ENCODE results near the gene CCNA2. TPM values are rescaled to one million over a fixed set of nuclear protein-coding genes. Genes with fewer than 3 reads are reported as not detected.

CCNA2 gene
- total RNA-seq, 4 donors from 2014 or later: 11.6 to 43.5 (median 22.6) TPM

GRCh38 chr4:121800638-121800960 lies 23.1 kb downstream of the CCNA2 start:
- Histone ChIP-seq H3K4me3 (peak overlapping the region; percentile 60 to 94 (median 74)), H3K36me3 (peaks cover 0 to 31% (median 0%) of the 10 kb centered on the region in 3 donors), H3K9me3 (no peaks in the 10 kb centered on the region), H3K4me1 (peaks cover 0 to 31% (median 0%) of the 10 kb centered on the region in 3 donors), H3K27ac (peak overlapping the region; percentile 82 to 93 (median 88)), H3K27me3 (no peaks in the 10 kb centered on the region)
- no peak for DNase-seq
- 47 to 50% methylated on average over 8 of the region's 8 CpGs for WGBS, 2 donors
- intact Hi-C loops (cut with DNase I): no loop called here
- TF ChIP-seq CTCF (IDR thresholded peaks at IDR 0.05): no peak
- TF ChIP-seq POLR2A (IDR thresholded peaks at IDR 0.05): no peak

- Histone ChIP-seq H3K27me3 (peaks cover 0 to 6% (median 0%) of the 10 kb centered on the region in 4 donors), H3K27ac (peak overlapping the region in 2 of 4 donors; percentile 84 to 91), H3K36me3 (peaks cover 0 to 24% (median 0%) of the 10 kb centered on the region in 3 donors), H3K9me3 (no peaks in the 10 kb centered on the region), H3K4me1 (peaks cover 0 to 31% (median 0%) of the 10 kb centered on the region in 3 donors), H3K4me3 (no peak overlapping the region)
- 81 to 86% methylated on average over 3 of the region's 3 CpGs for WGBS, 2 donors
- intact Hi-C loops (cut with DNase I): no loop called here
- DNase-seq: no peak
- TF ChIP-seq CTCF (IDR thresholded peaks at IDR 0.05) (no peak), POLR2A (IDR thresholded peaks at IDR 0.05) (no peak)
Observed at GRCh38 chr4:121799867-121800501, 23.7 kb downstream of the CCNA2 start.

GRCh38 chr4:121799208-121799823 lies 24.4 kb downstream of the CCNA2 start:
- TF ChIP-seq POLR2A (IDR thresholded peaks at IDR 0.05) (no peak), CTCF (IDR thresholded peaks at IDR 0.05) (no peak)
- H3K27ac ChIP-seq: no peak overlapping the region
- WGBS, 2 donors: 56 to 65% methylated on average over 2 of the region's 2 CpGs
- intact Hi-C loops (cut with DNase I): no loop called here
- no peak for DNase-seq
- peaks cover 0 to 11% (median 0%) of the 10 kb centered on the region in 4 donors for H3K27me3 ChIP-seq
- no peaks in the 10 kb centered on the region for H3K9me3 ChIP-seq
- H3K4me3 ChIP-seq: no peak overlapping the region
- H3K4me1 ChIP-seq: peaks cover 0 to 31% (median 0%) of the 10 kb centered on the region in 3 donors
- H3K36me3 ChIP-seq: peaks cover 0 to 18% (median 0%) of the 10 kb centered on the region in 3 donors

- H3K36me3 ChIP-seq: no peaks in the 10 kb centered on the region
- H3K4me1 ChIP-seq: peaks cover 0 to 6% (median 0%) of the 10 kb centered on the region in 3 donors
- H3K27ac ChIP-seq: no peak overlapping the region
- DNase-seq: no peak
- intact Hi-C loops (cut with DNase I): no loop called here
- no peaks in the 10 kb centered on the region for H3K9me3 ChIP-seq
- TF ChIP-seq POLR2A (IDR thresholded peaks at IDR 0.05) (no peak), CTCF (IDR thresholded peaks at IDR 0.05) (no peak)
- H3K4me3 ChIP-seq: no peak overlapping the region
- H3K27me3 ChIP-seq: peaks cover 0 to 29% (median 0%) of the 10 kb centered on the region in 4 donors
Observed at GRCh38 chr4:121796283-121796682, 27.4 kb downstream of the CCNA2 start.

GRCh38 chr4:121794505-121795188 lies 29.0 kb downstream of the CCNA2 start:
- H3K36me3 ChIP-seq: no peaks in the 10 kb centered on the region
- 73 to 76% methylated on average over 5 of the region's 5 CpGs for WGBS, 2 donors
- H3K4me3 ChIP-seq: no peak overlapping the region
- peaks cover 0 to 29% (median 0%) of the 10 kb centered on the region in 4 donors for H3K27me3 ChIP-seq
- H3K27ac ChIP-seq: no peak overlapping the region
- DNase-seq: no peak
- no peaks in the 10 kb centered on the region for H3K4me1 ChIP-seq
- no peaks in the 10 kb centered on the region for H3K9me3 ChIP-seq
- no peak for TF ChIP-seq POLR2A (IDR thresholded peaks at IDR 0.05)
- no peak for TF ChIP-seq CTCF (IDR thresholded peaks at IDR 0.05)
- intact Hi-C loops (cut with DNase I): no loop called here
